Bronchial smooth muscle cell (primary cell): ENCODE results near the gene TAF1. TPM values are rescaled to one million over a fixed set of nuclear protein-coding genes. Genes with fewer than 3 reads are reported as not detected.

Experiments used
- total RNA-seq: library from RNA; depleted of rRNA; stranded (reverse); fragments of >200 nt; gene quantifications from 2 replicates; pipeline ENCODE4 v1.2.1, GENCODE V29; 2014

Gene TAF1, protein sequence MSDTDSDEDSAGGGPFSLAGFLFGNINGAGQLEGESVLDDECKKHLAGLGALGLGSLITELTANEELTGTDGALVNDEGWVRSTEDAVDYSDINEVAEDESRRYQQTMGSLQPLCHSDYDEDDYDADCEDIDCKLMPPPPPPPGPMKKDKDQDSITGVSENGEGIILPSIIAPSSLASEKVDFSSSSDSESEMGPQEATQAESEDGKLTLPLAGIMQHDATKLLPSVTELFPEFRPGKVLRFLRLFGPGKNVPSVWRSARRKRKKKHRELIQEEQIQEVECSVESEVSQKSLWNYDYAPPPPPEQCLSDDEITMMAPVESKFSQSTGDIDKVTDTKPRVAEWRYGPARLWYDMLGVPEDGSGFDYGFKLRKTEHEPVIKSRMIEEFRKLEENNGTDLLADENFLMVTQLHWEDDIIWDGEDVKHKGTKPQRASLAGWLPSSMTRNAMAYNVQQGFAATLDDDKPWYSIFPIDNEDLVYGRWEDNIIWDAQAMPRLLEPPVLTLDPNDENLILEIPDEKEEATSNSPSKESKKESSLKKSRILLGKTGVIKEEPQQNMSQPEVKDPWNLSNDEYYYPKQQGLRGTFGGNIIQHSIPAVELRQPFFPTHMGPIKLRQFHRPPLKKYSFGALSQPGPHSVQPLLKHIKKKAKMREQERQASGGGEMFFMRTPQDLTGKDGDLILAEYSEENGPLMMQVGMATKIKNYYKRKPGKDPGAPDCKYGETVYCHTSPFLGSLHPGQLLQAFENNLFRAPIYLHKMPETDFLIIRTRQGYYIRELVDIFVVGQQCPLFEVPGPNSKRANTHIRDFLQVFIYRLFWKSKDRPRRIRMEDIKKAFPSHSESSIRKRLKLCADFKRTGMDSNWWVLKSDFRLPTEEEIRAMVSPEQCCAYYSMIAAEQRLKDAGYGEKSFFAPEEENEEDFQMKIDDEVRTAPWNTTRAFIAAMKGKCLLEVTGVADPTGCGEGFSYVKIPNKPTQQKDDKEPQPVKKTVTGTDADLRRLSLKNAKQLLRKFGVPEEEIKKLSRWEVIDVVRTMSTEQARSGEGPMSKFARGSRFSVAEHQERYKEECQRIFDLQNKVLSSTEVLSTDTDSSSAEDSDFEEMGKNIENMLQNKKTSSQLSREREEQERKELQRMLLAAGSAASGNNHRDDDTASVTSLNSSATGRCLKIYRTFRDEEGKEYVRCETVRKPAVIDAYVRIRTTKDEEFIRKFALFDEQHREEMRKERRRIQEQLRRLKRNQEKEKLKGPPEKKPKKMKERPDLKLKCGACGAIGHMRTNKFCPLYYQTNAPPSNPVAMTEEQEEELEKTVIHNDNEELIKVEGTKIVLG (N-terminal part only)
- total RNA-seq: 46.5 and 58.0 TPM in 2 replicates

GRCh38 chrX:71365875-71366673, at the start of gene TAF1:
TSS of gene TAF1 (plus strand) at chrX:71366357. CDS start at chrX:71366375, 18 bp downstream.

Other genes with a start within 250 kb of the TAF1 start
- 29.3 and 34.3 TPM in 2 replicates for gene MED12, start 247.8 kb upstream of the TAF1 start, total RNA-seq
- gene NLGN3, start 221.5 kb upstream of the TAF1 start, total RNA-seq: 0.26 and 0.95 TPM in 2 replicates
- gene GJB1, start 143.1 kb upstream of the TAF1 start, total RNA-seq: not detected in 2 replicates
- 8.7 and 11.2 TPM in 2 replicates for gene ZMYM3, start 112.2 kb upstream of the TAF1 start, total RNA-seq
- gene NONO, start 82.7 kb upstream of the TAF1 start, total RNA-seq: 383 and 436 TPM in 2 replicates
- 0.43 and 0.47 TPM in 2 replicates for gene ITGB1BP2, start 64.6 kb upstream of the TAF1 start, total RNA-seq
- gene OGT, start 166.7 kb downstream of the TAF1 start, total RNA-seq: 56.1 and 79.6 TPM in 2 replicates
- gene GCNA, start 212.1 kb downstream of the TAF1 start, total RNA-seq: 1.1 and 2.2 TPM in 2 replicates